ENCODE results near the gene CABP5. TPM values are rescaled to one million over a fixed set of nuclear protein-coding genes. Genes with fewer than 3 reads are reported as not detected.

CABP5 gene
- total RNA-seq, 6 donors from 2014 or later: not detected

GRCh38 chr19:48000846-48001245 lies 43.0 kb downstream of the CABP5 start:
- Histone ChIP-seq H3K27ac (no peak overlapping the region), H3K27me3 (no peaks in the 10 kb centered on the region), H3K36me3 (no peaks in the 10 kb centered on the region), H3K4me3 (no peak overlapping the region), H3K4me1 (no peaks in the 10 kb centered on the region), H3K9me3 (peaks cover 0 to 3% (median 0%) of the 10 kb centered on the region in 4 donors)
- TF ChIP-seq POLR2A (IDR thresholded peaks at IDR 0.05) (no peak), POLR2AphosphoS5 (IDR thresholded peaks at IDR 0.05) (no peak), EP300 (IDR thresholded peaks at IDR 0.05) (no peak), CTCF (IDR thresholded peaks at IDR 0.05) (no peak)
- no peak for ATAC-seq (ENCODE audit: low FRiP score in 2 of 2)
- WGBS, 2 donors: 77 to 79% methylated on average over 6 of the region's 6 CpGs
- no peak for DNase-seq

- DNase-seq (no peak), ATAC-seq (ENCODE audit: low FRiP score in 2 of 2) (no peak)
- H3K36me3 ChIP-seq: no peaks in the 10 kb centered on the region
- H3K4me1 ChIP-seq: no peaks in the 10 kb centered on the region
- no peaks in the 10 kb centered on the region for H3K27me3 ChIP-seq
- H3K9me3 ChIP-seq: peaks cover 0 to 3% (median 0%) of the 10 kb centered on the region in 4 donors
- H3K4me3 ChIP-seq: no peak overlapping the region
- no peak overlapping the region for H3K27ac ChIP-seq
- no peak for TF ChIP-seq POLR2AphosphoS5 (IDR thresholded peaks at IDR 0.05)
- no peak for TF ChIP-seq CTCF (IDR thresholded peaks at IDR 0.05)
- TF ChIP-seq EP300 (IDR thresholded peaks at IDR 0.05): no peak
- TF ChIP-seq POLR2A (IDR thresholded peaks at IDR 0.05): no peak
- 82 to 87% methylated on average over 6 of the region's 6 CpGs for WGBS, 2 donors
These were observed 45.1 kb downstream of the CABP5 start for GRCh38 chr19:47998800-47999199.

- 65 to 71% methylated on average over 1 of the region's 1 CpG for WGBS, 2 donors
- H3K27ac ChIP-seq: no peak overlapping the region
- no peak for ATAC-seq (ENCODE audit: low FRiP score in 2 of 2)
- no peak for TF ChIP-seq CTCF (IDR thresholded peaks at IDR 0.05)
- TF ChIP-seq EP300 (IDR thresholded peaks at IDR 0.05): no peak
- TF ChIP-seq POLR2A (IDR thresholded peaks at IDR 0.05): no peak
- H3K4me1 ChIP-seq: no peaks in the 10 kb centered on the region
- peaks cover 0 to 3% (median 0%) of the 10 kb centered on the region in 4 donors for H3K9me3 ChIP-seq
- DNase-seq: no peak
- no peaks in the 10 kb centered on the region for H3K27me3 ChIP-seq
- H3K4me3 ChIP-seq: no peak overlapping the region
- no peaks in the 10 kb centered on the region for H3K36me3 ChIP-seq
These were observed 47.6 kb downstream of the CABP5 start for GRCh38 chr19:47996230-47996727.

- Histone ChIP-seq H3K27ac (no peak within 1 kb of the TSS), H3K4me3 (no peak within 1 kb of the TSS), H3K4me1 (no peaks in the 10 kb centered on the region), H3K27me3 (no peaks in the 10 kb centered on the region), H3K36me3 (no peaks in the 10 kb centered on the region), H3K9me3 (no peaks in the 10 kb centered on the region)
- TF ChIP-seq CTCF (IDR thresholded peaks at IDR 0.05) (no peak), POLR2A (IDR thresholded peaks at IDR 0.05) (no peak), EP300 (IDR thresholded peaks at IDR 0.05) (no peak), POLR2AphosphoS5 (IDR thresholded peaks at IDR 0.05) (no peak)
- WGBS, 2 donors: 64 to 66% methylated on average over 5 of the region's 5 CpGs
- DNase-seq: no peak
- no peak for ATAC-seq (ENCODE audit: low FRiP score in 2 of 2)
These were observed 49.6 kb downstream of the CABP5 start, which contains the start of gene ELSPBP1 for GRCh38 chr19:47994209-47994802. TSS of gene ELSPBP1 (plus strand) at chr19:47994632. CDS start at chr19:48008668, 14,036 bp downstream.

- Histone ChIP-seq H3K4me1 (no peaks in the 10 kb centered on the region), H3K9me3 (no peaks in the 10 kb centered on the region), H3K27ac (no peak within 1 kb of the TSS), H3K4me3 (no peak within 1 kb of the TSS), H3K27me3 (no peaks in the 10 kb centered on the region), H3K36me3 (no peaks in the 10 kb centered on the region)
- TF ChIP-seq POLR2AphosphoS5 (IDR thresholded peaks at IDR 0.05): no peak
- TF ChIP-seq CTCF (IDR thresholded peaks at IDR 0.05): no peak
- TF ChIP-seq EP300 (IDR thresholded peaks at IDR 0.05): no peak
- TF ChIP-seq POLR2A (IDR thresholded peaks at IDR 0.05): no peak
- DNase-seq (no peak), ATAC-seq (ENCODE audit: low FRiP score in 2 of 2) (no peak)
- 67 to 75% methylated on average over 2 of the region's 2 CpGs for WGBS, 2 donors
These were observed 51.8 kb downstream of the CABP5 start, which contains the start of gene BSPH1 for GRCh38 chr19:47992070-47992469. TSS of gene BSPH1 (minus strand) at chr19:47992170. CDS start at chr19:47992081, 89 bp downstream.

All from upper lobe of left lung (tissue), 6 donors.